CD4-positive, alpha-beta T cell treated with Interleukin-21 for 1 hour (primary cell): ENCODE results near the gene FGFR3.

Experiments
- DNase-seq: peaks from one replicate; pipeline ENCODE4 v3.0.0-alpha.2; 2020

FGFR3 gene

DNA sequence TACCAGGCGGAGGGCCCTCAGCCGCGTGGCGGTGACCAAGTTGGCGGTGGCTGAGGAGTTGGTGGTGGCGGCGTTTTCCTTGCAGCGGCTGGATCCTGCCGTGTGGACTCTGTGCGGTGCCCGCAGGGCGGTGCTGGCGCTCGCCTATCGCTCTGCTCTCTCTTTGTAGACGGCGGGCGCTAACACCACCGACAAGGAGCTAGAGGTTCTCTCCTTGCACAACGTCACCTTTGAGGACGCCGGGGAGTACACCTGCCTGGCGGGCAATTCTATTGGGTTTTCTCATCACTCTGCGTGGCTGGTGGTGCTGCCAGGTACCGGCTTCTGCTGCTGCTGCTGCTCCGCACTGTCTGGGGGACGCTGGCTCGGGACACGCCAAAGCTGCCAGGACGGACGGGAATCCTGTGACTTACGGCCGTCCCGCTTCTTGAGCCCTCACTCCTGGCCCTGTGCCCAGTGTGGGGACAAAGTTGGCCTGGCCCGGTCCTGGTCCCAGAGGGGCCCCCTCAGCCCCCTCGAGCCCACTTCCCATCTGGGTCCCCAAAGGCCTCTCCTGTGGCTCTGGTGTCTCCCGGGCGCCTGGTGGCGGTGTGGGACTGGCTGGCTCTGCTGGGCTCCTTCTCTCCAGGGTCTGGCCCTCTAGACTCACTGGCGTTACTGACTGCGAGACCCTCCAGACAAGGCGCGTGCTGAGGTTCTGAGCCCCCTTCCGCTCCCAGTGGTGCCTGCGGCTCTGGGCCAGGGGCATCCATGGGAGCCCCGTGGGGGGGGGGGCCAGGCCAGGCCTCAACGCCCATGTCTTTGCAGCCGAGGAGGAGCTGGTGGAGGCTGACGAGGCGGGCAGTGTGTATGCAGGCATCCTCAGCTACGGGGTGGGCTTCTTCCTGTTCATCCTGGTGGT lies 10.7 kb downstream of the FGFR3 start:
- no peak for DNase-seq

DNA sequence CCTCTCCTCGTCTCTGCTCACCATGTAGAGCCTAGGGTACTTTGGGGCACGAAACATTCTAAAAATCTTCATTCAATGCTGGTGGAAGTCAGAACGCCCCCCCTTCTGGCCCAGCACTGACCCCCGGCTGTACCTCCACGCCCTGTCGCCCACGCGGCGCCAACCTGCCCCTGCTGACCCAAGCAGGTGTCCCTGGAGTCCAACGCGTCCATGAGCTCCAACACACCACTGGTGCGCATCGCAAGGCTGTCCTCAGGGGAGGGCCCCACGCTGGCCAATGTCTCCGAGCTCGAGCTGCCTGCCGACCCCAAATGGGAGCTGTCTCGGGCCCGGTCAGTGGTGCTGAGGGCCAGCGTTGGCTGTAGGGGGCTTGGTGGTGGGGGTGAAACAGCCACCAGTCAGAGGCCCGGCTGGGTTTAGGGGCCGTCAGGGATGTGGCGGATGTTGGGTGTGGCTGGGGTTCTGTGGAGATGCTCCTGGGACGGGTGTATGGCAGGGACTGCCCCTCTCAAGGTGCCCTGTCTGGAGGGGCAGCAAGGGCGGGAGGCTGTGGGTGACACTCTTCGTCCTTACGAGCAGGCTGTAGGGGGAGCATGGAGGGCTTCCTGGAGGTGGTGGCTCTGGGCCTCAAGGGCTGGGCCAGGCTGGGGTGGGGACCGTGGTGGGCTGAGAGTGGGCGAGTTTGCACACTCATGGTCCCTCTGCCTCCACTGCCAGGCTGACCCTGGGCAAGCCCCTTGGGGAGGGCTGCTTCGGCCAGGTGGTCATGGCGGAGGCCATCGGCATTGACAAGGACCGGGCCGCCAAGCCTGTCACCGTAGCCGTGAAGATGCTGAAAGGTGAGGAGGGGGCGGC lies 11.8 kb downstream of the FGFR3 start:
- DNase-seq: no peak

DNA sequence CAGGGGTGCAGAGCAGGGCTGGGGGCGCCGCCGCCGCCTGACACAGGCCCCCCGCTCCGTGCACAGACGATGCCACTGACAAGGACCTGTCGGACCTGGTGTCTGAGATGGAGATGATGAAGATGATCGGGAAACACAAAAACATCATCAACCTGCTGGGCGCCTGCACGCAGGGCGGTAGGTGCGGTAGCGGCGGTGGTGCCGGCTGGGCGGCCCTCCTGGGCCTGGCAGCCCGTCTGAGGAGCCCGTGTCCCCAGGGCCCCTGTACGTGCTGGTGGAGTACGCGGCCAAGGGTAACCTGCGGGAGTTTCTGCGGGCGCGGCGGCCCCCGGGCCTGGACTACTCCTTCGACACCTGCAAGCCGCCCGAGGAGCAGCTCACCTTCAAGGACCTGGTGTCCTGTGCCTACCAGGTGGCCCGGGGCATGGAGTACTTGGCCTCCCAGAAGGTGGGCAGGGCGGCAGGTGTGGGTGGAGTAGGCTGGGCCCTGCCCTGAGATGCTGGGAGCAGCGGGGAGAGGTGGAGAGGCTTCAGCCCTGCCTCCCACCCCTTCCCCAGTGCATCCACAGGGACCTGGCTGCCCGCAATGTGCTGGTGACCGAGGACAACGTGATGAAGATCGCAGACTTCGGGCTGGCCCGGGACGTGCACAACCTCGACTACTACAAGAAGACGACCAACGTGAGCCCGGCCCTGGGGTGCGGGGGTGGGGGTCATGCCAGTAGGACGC lies 12.6 kb downstream of the FGFR3 start:
- DNase-seq: no peak

DNA sequence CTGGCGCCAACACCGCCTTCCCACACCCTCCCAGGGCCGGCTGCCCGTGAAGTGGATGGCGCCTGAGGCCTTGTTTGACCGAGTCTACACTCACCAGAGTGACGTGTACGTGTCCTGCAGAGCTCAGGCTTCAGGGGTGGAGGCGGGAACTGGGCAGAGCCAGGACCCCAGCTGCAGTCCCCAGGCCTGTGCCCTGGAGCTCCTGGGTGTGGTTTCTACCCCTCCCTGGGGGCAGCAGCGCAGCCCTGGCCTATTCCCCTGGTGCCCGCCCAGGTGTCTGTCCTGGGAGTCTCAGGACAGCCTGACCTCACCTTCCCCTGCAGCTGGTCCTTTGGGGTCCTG lies 13.1 kb downstream of the FGFR3 start:
- no peak for DNase-seq

DNA sequence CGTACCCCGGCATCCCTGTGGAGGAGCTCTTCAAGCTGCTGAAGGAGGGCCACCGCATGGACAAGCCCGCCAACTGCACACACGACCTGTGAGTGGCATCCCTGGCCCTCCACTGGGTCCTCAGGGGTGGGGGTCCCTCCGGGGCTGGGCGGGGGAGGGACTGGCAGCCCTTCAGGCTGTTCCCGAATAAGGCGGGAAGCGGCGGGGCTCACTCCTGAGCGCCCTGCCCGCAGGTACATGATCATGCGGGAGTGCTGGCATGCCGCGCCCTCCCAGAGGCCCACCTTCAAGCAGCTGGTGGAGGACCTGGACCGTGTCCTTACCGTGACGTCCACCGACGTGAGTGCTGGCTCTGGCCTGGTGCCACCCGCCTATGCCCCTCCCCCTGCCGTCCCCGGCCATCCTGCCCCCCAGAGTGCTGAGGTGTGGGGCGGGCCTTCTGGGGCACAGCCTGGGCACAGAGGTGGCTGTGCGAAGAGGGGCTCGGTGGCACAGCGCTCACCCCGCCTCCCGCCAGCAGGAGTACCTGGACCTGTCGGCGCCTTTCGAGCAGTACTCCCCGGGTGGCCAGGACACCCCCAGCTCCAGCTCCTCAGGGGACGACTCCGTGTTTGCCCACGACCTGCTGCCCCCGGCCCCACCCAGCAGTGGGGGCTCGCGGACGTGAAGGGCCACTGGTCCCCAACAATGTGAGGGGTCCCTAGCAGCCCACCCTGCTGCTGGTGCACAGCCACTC lies 13.7 kb downstream of the FGFR3 start:
- no peak for DNase-seq

DNA sequence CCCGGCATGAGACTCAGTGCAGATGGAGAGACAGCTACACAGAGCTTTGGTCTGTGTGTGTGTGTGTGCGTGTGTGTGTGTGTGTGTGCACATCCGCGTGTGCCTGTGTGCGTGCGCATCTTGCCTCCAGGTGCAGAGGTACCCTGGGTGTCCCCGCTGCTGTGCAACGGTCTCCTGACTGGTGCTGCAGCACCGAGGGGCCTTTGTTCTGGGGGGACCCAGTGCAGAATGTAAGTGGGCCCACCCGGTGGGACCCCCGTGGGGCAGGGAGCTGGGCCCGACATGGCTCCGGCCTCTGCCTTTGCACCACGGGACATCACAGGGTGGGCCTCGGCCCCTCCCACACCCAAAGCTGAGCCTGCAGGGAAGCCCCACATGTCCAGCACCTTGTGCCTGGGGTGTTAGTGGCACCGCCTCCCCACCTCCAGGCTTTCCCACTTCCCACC lies 14.3 kb downstream of the FGFR3 start:
- DNase-seq: no peak

DNA sequence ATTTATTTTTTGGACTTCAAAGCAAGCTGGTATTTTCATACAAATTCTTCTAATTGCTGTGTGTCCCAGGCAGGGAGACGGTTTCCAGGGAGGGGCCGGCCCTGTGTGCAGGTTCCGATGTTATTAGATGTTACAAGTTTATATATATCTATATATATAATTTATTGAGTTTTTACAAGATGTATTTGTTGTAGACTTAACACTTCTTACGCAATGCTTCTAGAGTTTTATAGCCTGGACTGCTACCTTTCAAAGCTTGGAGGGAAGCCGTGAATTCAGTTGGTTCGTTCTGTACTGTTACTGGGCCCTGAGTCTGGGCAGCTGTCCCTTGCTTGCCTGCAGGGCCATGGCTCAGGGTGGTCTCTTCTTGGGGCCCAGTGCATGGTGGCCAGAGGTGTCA lies 15.3 kb downstream of the FGFR3 start:
- no peak for DNase-seq

DNA sequence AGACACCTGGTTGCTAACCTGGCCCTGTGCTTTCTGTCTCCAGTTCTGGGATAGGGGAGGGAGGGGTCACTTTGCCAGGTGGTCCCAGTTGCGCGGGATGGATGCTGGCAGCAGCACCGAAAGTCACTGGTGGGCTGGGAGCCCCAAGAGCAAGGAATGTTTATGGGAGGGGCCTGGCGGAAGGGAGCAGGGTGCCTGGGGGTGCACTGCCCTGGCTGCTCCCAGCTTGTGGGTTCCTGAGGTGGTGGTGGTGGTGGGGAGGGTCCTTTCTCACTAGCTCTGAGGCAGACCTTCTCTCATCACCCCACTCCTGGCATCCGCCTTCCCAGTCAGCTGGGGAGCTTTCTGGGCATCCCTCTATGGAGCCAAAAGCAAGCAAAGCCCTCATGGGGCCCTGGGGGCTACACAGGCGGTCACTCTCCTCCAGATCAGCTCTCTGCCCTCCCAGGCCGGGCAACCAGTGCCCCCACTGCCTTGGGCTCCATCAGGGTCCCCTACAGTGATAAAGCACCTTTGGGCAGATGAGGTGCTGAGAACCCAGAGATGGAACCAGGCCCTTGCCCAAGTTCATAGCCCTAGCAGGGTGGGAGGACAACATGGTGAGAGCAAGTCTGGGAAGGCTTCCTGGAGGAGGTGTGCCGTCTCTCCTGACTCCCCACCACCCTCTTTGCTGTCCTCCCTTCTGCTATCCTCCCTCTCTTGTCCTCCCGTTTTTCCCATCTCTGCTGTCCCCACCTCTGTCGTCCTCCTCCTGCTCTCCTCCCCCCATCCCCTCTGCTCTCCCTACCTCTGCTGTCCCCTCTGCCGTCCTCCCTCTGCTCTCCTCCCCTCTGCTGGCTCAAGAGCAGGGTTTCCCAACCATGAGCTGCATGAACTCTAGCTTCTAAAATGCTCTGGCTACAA lies 16.0 kb downstream of the FGFR3 start:
- no peak for DNase-seq

DNA sequence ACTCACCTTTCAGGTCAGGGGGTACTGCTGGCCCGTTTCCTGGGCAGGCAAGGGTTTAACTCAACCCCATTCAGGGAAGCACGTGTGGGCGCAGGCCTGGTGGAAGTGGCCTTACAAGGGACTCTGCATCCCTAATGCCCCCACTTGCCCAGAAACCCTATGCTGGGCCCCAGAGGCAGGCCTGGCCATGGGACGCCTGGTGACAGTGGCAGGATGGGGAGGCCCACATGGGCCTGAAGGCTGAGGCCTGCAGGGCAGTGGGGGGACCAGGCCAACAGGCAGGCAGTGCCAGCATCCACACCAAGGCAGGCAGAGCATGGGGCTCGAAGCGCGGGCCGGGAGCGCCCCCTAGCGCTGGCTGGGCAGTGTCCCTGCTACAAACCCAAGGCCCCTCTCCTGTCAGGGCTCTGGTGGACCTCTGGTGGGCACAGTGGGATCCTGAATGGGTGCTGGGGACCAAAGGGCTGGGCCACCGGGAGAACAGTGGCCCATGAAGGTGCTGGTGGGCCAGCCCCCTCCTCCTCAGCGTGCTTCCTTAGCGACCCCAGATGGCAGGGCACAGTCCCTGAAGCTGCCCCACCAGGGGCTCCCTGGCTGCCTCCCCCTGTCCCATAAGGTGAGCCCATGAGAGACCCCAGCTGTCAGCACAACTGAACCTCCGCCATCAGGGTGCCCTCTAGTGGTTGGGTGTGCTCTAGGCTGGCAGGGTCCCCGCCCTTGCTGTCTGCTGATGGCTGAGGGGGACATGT lies 16.8 kb downstream of the FGFR3 start:
- DNase-seq: peak; percentile 66

DNA sequence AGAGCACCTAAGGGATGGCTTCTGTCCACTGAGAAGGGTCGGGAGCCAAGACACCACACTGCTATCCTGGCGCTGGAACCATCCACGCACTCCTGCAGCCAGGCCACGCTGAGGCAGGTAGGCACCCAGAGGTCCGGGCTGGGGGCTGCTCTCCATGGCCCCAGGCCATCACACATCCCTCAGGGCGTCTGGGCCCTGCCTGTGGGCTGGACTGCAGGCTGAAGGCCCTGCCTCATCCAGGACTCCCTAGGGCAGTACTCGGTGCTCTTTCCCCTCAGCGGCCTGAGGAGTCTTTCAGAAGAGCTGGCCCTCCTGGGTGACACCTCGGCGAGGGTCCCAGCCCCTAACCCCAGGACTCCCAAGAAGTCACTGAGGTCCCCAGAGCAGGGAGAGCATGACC lies 17.7 kb downstream of the FGFR3 start:
- DNase-seq: no peak

DNA sequence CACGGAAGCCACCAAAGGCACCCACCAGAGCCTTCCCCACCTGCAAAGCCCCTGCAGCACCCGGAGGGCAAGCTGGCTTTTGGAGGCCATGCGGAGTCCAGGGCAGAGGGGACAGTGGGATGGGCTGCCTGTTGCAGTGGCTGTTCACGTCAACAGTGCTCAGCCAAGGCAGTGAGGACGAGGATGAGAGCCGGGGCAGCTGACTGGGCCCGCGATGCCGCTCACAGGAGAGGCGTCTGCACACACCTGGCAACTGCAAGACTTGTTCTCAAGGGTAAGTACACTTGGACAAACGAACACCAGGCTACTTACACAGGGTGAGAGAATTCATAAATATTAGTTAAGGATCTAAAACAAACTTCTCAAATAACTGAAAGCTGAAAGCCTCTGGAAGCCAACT lies 19.6 kb downstream of the FGFR3 start:
- no peak for DNase-seq

DNA sequence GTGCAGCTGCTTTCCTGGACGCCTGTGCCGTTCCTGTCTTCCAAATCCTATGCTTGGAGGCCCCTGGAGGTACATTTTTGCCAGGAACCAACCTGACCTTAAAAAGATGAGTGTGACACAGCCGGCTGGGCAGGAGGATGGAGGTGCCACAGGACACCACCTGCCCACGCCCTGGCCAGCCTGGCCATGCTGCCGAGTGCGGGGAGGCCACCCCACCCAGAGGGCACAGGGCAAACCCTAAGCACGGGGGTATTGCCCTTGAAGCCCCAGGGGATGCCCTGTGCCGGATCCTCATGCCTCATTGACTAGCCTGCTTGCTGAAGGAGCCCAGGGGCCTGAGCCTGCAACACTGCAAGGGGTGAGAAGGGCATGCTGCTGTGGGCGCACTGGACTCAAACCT lies 20.1 kb downstream of the FGFR3 start:
- no peak for DNase-seq

DNA sequence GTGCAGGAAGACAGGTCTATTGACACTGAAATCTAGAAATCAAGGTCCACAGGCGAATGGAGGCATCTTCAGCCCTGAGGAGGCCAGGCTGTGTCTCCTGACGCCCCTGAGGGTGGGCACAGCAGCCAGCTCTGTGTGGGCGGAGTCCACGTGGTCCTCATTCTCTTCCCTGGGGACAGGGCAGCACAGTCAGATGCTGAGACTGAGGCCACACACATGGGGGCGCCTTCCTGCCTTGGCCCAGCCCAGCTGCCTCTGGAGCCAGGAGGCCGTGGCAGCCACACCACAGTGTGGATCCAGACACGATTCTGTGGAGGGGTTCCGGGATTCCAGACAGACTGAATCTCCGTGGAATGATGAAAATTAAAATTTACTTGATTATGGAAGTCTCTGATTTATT lies 20.8 kb downstream of the FGFR3 start:
- DNase-seq: no peak

DNA sequence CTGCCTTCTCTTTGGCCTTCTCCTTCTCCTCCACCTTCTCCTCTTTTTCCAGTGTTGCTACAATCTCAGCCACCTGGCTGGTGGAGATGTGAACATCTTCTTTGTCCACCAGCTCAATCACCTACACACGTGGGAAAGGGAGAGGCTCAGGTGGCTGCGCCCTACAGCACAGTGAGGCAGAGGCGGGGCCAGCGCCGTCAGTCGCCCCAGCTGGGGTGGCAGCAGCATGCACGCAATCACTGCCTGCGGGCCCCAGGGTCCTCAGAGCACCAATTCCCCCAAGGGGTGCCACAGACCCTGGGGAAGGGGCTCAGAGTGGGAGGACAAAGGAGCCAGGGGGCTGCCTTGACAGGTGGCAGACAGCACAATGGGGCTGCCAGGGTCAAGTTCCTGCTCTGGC lies 21.4 kb downstream of the FGFR3 start:
- DNase-seq: no peak

DNA sequence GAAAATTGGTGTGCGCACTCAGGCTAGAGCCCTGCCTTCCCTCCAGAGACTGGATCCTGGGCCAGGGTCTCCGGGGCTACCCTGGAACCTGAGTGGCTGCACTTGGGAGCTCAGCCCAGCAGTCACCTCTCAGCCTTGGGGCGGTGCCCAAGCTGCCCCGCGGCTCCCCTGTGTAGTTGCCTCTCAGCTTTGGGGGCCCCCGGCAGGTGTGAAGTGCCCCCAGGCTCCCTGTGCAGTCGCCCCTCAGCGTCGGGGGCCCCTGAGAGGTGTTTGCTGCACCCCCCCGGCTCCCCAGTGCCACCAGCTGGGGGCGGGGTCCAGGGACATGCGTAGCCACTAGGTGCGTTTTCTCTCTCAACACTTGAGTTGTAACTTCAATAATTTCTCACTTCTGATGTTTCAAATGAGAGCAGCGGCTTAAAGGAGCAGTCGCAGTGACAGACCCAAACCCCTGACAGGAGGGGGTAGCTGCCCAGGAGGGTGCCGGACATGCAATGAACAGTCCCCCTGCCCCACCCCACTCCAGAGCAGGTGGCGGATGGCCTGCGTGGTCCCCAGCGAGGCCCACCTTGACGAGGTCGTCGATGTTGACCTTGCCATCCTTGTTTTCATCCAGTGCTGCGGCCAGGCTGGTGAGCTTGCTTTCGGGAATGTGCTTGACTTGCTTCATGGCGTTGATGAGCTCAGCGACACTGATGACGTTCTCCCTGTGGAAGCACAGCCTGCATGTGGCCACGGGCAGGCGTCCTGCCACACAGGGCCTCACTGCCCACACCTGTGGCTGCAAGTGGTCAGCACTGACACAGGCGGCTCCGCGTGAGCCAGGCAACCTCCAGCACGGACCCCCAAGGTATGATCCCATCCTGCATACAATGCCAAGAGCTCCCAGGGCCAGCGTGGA lies 22.3 kb downstream of the FGFR3 start:
- no peak for DNase-seq

DNA sequence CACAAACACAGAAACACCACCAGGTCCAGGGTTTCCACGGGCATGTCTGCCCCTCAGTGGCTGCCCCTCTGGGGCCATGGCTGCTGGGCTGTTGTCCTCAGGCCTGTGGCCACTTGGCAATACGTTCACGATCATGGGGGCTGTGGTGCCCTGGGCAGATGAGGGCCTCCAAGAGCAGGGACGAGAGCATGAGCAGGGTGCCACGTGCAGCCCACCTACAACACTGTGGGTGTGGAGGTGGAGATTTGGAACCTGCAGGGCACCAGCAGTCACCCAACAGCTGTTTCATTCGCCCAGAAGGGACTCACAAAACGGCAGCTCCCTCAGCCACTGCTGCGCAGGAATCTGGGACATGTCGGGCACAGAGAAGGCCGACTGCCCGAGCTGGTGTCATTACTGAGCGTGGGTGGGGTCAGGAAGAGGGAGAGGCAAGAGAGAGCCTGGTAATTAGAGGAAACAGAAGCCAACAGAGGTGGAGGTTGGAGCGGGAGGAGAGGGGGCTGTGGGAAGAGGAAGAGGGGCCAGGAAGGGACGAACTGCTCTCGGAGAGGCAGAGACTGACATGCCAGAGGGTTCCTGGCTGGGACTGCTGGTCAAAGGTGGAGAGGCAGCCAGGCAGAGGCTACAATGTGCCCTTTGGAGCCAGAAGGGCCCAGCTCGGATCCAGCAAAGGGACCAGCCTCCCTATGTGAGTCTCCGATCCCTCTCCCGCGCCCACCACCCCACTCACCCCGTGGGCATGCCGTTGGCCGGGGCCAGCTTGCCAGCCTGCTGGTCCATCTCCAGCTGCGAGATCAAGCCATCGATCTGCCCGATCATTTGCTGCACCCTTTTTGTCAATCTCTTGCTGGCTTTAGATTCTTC lies 23.1 kb downstream of the FGFR3 start:
- DNase-seq: no peak

DNA sequence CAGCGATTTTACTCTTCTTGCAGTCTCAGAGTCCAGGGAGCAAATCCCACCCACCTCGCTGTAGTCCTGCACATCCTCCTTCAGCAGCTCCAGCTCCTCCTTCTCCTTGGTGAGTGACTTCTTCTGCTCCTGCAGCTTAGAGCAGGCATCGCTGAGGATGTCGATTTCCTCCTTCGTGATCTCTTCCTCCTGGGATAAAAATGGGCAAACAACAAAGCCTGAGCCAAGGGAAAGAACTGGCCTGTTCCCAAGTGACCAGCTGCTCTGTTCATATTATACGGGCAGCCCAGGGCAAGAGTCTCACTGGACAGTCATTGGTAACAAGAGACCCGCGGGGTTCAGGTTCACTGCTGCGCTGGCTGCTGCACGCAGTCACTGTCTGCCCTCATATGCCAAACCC lies 26.2 kb downstream of the FGFR3 start:
- DNase-seq: no peak

DNA sequence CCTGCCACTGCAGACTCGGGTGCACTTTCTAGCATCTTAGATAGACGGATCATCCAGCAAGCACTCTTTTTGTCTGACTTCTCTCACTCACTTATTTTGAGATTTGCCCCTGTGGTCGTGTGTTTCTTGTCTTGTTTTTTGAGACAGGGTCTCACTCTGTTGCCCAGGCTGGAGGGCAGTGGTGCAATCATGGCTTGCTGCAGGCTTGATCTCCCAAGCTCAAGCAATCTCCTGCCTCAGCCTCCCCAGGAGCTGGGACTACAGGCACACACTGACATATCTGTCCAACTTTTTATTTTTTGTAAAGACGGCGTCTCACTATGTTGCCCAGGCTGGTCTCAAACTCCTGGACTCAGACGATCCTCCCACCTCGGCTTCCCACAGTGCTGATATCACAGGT lies 26.7 kb downstream of the FGFR3 start:
- no peak for DNase-seq
